Activated CD8-positive, alpha-beta memory T cell treated with anti-CD3 and anti-CD28 coated beads, Interleukin-2, amount 50 U/mL, for 4 hours (primary cell): ENCODE results near the gene VAV2.
"Not testable (repeated sequence)": the region's sequence is repeated elsewhere in the genome, so short reads cannot be mapped to it uniquely, and the experiment has no call there.

Source experiments
- DNase-seq: peaks from one replicate; pipeline ENCODE4 v3.0.0-alpha.2; 2020

Gene VAV2

DNA sequence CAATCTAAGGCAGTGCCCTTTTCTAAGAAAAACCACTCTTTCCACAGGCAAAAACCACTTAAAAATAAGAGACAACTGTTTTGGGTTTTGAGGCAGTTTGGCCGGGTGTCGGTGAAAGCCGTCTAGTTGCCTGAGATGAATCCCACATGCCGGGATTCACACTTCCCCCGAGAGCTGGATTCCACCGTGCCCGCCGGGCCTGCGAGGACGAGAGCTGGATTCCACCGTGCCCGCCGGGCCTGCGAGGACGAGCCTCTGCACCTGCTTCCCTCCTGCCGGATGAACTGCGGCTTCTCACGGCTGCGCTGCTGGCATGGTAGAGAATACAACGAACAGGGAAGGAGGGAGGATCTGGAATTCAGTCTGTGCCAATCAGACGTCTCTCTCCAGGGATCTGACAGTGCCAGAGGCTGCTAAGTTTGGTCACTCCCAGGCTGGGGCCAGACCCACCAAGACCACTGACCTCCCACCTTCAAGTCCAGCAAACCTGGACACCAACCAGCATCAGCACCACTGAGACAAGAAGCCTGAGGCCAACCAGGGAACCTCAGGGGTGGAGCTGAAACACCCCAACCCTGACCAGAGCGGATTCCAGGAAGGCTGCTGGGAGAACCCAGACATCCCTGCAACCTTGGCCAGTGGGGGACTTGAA is 23.0 kb downstream of the VAV2 start:
- DNase-seq: no peak

DNA sequence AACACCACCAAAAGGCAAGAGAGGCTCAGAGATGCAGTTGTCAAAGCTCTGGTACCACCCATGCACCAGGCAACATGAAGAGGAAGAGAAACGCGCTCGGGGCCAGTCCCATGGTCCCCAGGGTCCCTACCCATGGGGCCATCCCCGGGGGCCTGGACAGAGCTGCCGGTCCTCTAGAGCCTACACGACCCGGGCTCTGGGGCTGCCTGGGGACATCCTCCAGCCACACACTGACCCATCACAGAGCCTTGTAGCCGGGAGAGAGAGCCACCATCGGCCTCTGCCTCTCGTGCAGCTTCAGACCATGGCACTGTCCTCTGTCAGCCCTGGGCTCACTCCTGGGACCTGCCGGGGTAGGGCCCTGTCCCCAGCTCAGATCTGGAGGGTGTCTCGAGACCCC is 23.7 kb downstream of the VAV2 start:
- DNase-seq: no peak

DNA sequence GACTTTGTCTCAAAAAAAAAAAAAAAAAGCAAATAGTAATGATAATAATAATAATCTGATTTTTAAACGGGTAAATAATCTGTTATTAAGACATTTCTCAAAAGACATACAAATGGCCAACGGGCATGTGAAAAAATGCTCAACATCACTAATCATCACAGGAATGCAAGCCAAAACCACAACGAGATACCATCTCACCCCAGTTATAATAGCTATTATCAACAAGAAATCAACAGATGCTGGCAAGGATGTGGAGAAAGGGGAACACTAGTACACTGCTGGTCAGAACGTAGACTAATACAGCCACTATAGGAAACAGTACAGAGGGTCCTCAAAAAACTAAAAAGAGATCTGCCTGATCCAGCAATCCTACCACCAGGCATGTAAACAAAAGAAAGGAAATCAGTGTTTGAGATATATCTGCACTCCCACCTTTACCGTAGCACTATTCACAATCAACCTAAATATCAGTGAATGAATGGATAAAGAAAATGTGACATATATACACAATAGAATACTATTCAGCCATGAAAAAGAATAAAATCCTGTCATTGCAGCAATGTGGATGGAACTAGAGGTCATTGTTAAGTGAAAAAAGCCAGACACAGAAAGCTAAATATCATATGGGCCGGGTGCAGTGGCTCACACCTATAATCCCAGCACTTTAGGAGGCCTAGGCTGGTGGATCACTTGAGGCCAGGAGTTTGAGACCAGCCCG is 24.9 kb downstream of the VAV2 start:
- no peak for DNase-seq

DNA sequence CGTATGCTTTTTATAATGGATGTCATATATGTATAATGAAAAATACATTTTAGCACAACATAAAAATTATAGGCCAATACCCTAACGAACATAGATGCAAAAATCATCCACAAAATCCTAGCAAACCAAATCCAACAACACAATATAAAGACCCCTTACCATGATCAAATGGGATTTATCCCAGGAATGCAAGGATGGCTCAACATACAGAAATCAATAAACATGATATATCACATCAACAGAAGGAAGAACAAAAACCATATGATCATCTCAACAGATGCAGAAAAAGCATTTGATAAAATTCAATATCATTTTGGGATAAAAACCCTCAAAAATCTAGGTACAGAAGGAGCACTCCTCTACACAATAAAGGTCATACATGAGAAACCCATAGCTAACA is 27.7 kb downstream of the VAV2 start:
- DNase-seq: no peak

DNA sequence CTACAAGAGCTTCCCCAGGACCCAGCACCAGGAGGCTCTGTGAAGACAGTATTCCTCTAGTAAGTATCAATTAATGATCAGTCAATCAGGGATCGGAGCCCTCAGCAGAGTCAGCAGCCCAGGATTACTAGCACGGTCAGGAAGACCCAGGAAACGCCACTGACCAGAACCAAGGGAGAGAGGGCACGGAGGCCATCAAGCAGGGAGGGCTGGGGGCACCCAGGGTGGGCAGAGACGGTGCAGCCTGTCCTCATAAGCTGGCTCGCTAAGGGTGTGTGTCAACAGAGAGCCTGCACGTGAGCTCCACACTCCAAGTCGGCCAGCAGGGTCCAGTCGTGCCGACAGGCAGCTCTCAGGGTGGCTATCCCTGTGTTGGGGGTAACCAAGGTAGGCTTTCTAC is 29.0 kb downstream of the VAV2 start:
- no peak for DNase-seq

DNA sequence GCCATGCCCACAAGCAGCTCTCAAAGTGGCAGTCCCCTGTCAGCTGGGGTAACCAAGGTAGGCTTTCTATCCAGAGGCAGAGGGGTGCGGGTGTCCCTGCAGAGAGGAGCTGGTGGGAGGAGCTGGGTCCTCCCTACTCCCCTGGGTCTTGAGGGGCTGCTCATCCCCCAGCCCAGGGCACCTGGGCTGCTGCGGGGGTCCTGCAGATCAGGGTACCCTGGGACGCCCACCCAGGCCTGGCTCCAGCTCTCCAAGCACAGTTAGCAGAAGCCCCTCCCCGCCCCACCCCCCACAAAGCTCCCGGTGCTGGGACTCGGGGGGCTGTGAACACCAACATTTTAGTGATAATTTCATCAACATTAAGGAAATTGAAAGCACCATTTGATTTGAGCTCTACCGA is 29.8 kb downstream of the VAV2 start:
- no peak for DNase-seq

DNA sequence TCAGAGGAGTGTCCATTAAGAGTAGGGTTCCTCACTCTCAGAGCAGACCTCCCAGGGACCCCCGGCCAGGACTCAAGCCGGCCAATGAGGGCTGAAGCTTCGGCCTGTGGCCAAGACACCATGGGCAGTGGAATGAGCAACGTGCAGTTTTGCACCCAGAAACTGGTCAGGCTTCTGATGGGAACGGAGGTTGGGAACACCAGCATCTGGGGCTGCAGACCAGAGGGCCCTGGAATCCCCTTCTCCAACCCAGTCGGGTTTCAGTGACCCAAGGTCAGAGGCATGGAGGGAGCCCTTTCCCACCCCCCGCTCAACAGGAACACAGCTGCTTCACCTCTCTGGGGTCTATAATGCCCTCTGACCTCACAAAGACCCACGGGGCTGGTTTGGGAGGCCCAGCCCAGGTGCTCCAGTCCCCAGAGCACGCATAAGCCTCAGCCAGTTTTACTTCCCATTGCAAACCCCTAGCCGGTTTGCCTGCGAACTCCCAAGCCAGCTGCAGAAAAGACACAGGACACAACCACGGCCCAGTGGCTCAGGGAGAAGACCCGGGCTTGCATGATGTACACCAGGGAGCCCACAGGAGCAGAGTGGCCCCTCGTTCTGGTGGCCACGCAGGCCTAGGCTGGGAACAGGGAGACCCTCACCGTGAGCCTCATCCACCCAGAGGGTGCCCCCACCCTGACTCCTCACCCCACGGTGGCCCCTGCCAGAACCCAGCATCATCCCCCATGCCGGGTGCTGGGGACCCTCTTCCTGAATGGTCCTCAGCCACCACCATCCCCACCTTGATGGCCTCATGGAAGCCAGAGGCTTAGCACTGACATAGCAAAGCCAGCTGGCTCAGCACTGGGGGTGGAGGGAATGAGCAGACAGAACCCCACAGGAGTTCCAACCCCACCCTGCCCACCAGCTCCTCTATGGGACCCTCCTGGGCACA is 30.6 kb downstream of the VAV2 start:
- no peak for DNase-seq

DNA sequence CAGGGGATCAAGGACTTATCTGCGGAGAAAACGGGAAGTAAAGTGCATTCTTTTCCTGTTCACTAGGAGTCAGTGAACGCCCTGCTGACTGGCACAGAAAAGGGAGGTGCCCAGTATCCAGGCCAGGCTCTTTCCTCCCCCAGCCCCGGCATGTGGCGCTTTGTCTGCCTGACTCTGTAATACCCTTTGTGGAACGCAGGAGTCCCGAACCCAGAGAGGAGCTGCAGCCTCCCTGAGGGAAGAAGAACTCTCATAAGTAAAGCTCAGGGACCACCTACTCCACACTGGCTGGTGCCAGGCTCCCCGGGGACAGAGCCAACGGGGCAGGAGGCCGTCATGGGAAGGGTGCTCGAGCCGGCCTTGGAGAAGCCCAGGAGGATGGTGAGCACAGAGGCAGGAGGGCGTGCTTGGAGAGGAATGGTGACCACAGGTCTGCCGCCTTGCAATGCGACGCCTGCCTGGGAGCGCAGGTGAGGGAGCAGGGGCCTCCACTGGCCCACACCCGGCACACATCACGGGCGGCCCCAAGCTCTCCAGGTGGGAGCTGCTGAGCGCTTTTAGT is 31.5 kb downstream of the VAV2 start:
- no peak for DNase-seq

DNA sequence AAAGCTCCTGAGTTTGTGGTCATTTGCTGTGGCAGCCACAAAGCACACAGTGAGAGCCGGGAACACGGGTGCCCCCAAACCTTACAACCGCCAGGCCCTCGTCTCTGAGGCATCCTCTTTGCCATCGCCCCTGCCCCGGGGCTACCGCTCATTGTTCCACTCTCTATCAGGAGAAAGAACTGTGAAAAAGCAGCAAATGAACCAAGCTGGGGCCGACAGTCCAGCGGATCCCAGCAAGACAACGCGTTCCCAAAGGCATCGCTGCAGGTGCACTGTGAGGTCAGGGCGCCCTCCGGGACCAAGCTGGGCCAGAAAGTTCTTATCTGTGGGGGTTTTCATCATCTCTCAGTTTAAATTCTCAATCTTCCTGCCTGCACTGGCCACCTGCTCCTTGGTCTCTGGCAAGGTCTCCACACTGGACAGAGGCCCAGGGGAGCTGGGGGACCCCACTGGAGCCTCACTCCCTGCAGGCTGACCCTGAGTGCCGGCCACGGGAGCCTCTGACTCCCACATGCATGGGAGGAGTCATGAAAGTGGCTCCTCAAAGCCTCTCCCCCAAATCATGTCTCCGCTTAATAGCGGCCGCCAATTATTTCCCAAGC is 32.1 kb downstream of the VAV2 start:
- DNase-seq: no peak

DNA sequence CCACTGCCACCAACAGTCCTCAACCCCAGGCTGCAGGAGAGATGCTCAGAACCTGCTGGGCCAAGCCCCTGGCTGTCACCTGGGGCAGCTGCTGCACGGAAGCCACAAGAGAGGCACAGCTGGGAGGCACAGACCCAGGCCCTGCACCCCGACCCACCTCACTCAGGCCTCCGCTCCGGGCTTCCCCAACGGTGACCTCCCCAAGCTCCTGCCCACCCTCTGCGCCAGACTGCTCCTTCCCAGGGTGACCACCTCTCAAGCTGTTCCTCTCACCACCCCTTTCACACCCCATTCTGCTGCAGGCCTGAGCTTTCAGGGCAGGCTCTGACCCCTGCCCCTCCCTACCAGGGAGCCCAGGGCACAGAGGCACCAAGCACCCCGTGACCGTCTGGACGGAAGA is 33.0 kb downstream of the VAV2 start:
- DNase-seq: no peak

DNA sequence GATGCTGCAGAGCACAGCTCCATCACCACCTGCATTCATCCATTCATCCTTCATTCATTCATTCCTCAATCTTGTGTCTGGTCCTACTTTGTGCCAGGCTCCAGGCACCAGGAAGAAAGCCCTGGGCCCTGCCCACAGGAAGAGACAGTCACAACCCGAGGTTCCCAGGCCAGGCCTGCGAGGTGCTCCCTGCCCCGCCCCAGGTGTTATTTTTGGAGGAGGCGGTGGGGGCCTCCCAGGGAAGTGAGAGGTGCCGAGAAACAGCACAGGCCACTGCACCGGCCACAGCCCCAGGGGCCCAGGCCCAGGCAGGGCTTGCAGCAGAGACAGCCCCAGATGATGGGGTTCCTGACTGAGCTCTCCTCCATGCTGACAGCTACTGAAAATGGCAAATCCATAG is 33.4 kb downstream of the VAV2 start:
- DNase-seq: no peak

DNA sequence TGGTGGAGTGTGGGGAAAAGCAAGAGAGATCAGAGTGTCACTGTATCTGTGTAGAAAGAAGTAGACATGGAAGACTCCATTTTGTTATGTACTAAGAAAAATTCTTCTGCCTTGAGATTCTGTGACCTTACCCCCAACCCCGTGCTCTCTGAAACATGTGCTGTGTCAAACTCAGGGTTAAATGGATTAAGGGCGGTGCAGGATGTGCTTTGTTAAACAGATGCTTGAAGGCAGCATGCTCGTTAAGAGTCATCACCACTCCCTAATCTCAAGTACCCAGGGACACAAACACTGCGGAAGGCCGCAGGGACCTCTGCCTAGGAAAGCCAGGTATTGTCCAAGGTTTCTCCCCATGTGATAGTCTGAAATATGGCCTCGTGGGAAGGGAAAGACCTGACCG is 34.4 kb downstream of the VAV2 start:
- not testable (repeated sequence) for DNase-seq

DNA sequence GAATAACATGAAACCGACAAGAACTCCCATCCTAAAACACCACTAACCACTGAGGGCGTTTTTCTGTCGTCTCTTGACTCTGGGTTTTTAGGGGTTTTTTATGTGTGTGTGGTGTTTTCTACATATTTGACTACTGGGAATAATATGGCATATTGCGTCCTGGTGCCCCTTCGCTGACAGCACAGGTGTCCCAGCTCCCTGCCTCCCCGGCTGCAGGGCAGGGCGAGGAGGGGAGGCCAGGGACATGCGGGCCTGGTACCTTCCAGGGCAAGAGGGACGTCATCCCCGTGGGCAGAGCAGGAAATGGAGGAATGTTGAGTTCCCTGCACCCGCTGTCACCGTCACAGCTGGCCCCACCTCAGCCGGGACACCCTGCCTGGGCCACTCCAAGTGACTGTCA is 34.8 kb downstream of the VAV2 start:
- DNase-seq: no peak

DNA sequence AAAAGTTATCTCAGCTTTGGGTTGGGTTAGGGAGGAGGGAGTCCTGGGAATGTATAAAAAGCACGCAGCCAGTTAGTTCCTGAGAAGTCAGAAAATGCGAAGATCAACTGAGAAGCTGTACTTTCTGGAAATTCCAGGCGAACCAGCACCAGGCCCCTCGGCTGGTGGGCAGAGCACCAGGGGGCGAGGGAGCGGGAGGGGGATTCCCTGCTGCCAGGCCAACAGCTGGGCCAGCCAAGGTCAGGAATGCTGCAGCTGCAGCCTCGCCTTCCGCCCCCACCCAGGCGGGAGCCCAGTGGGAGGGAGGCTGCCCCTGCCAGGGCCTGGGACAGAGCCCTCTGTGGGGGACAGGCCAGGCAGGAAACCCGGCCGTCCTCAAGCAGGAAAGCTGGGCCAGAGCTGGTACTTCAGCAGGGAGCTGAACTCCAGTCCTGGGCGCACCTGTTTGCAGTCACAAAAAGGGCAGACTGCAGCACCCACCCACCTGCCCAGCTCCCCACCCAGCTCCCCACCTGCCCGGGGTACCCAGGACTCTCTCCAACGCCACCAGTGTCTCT is 35.5 kb downstream of the VAV2 start:
- no peak for DNase-seq

DNA sequence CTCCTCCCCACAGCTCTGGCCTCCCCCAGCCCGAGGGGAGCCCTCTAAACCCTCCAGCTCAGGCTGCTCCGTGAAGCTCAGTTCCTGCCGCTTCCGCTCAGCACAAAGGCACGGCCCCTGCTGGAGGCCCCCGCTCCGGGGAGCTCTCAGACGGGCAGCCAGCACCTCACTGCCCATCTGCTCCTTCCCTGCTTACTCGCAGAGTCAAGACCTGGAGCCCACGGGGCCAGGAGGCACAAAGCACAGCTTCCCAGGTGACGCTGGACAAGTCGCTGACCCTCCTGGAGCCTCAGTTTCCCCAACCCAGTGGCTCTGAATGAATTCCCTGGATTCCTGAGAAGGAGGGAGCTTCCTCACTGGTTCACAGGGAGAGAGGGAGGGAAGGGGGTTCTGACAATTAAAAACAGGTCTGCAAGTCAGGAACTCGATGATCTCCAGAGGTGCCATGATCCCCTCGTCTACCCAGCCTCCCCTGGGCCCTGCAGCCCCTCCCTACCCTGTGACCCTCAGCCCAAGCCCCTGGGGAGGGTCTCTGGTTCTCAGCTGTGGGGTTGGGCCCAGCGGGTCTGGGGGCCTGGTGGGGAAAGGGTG is 36.2 kb downstream of the VAV2 start:
- DNase-seq: peak; percentile 27

DNA sequence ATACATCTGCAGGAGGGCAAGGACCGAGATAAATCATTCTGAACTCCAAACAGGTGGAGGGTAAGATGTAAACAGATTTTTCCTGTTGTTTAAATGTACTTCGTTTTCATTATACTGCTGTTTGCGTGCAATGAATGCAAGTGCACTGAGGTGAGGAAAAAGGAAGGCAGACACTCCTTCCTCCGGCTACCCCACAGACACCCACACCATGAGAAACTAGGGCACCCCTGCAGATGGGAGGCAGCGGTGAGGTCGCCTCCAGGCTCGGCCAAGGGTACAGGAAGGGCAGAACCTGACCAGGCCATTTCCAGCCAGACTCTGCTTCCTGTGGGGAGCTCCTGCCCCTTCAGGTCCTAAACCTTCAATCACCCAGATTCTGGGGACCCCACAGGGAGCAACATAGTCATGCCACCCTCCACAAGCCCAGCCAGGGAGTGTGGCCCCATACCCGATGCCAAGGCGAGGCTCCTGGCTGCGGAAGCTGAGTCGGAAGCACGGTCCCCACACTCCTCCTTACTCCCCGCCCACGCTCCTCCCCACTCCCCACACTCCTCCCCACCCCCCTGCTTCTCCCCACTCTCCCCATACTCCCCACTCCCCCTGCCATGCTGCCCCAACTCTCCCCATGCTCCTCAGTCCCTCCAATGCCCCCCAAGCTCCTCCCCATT is 37.1 kb downstream of the VAV2 start:
- no peak for DNase-seq

DNA sequence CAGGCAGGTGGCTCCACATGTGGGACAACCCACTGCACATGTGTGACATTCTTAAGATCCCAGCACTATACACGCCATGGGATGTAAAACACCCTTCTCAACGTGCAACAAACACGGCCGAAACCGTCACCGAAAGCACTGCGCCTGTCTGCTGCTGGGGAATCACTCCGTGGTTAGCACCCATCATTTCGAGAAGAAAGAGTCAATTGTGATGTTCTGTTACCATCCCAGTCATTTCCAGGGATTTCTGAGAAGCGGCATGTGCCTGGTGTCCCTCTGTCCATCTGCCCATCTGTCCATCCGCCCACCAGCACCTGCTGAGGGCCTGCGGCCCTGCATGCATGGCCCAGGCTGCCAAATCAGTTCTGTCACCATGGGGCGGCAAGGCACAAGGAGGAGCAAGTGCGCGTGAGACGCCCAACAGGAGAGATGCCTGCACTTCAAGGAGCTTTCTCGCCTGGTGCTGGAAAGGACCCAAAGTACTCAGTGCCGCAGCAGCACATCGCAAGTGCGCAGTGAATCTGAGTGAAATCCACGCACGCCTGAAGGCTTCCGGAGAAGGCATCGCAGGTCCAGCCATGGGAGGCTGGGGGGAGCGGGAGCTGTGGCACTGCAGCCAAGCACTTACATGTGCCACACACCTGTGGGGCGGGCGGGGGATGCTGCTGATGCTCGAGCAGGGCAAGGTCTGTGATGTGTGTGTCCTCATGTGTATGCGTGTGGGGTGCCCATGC is 38.0 kb downstream of the VAV2 start:
- no peak for DNase-seq

DNA sequence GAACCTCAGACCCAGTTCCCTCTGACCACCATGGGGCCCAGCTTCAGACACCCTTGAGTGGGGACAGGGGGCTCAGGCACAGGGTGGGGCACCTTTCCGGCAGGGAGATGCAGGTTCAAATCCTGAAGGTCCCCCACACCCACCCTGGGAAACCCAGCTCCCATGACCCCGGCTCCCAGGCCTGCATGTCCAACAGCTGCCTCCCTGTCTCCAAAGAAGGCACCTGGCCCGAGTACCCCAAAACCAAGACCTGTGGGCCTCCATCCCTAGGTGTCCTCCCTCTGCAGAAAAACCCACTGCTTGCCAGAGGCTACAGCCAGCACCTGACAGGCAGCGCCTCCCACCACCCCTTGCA is 38.5 kb downstream of the VAV2 start:
- no peak for DNase-seq

DNA sequence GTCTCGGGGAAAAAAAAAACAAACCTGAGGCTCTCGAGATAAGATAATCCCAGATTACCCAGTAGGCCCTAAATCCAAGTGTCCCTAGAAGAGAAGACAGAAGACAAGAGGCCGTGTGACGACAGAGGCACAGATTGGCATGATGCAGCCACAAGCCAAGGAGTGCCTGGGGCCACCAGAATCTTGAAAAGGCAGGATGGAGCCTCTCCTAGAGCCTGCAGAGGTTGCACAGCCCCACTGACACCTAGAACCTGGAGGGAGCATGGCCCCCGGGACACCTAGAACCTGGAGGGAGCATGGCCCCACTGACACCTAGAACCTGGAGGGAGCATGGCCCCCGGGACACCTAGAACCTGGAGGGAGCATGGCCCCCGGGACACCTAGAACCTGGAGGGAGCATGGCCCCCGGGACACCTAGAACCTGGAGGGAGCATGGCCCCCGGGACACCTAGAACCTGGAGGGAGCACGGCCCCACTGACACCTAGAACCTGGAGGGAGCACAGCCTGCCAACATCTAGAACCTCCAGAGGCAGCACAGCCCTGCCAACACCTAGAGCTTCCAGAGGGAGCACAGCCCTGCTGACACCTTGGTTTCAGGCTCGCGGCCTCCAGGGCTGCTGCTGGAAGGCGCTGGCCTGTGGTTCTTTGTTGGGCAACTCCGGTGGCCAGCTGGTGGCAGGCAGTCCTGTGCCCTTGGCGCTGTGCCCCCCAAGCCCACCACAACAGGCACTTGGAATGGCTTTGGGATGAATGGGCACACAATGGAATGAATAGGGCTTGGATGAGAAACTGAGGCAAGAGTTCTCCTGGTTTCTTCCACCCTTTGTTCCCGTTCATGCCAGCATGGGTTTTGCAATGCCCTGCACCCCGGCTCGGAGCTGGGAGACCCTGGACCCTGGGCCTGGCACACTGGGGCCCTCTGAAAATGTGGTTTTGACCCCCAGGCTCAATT is 39.2 kb downstream of the VAV2 start:
- no peak for DNase-seq

DNA sequence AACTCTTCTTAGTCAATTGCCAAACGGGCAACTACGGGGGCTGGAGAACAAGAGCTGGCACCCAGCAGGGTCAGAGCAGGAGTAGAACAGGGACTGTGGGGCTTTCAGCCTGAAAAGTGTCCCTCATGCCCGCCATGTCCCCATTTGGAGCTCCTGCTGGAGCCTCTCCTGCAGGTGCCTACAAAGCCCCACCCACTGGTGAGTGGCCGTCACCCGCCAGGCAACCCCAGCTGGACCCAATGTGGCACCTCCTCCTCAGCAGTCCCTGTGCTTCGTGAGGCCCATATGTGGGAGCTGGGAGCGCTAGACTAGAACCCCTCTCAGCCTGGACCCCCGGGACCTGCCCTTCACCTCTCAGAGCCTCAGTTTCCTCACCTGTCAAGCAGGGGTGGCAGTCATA is 40.9 kb downstream of the VAV2 start:
- no peak for DNase-seq
